OCI-LY3 (cell line): ENCODE measurements around the gene ADAP1.

Experiments
- H2AFZ ChIP-seq: fragments of 200-600, 300-600 bp; shearing (Covaris generic); 2 replicates; pipeline ENCODE4 v1.6.0; 2014; ENCODE audit warnings: antibody characterized with exemption, low read depth, low read length
- H3K27ac ChIP-seq: fragments of 200-600, 300-600 bp; sonication (generic); 2 replicates; pipeline ENCODE4 v1.5.1; 2014; ENCODE audit warnings: mild to moderate bottlenecking, low read length, moderate library complexity, mixed read lengths
- H3K27me3 ChIP-seq: fragments of 200-600, 300-600 bp; sonication (generic); 2 replicates; pipeline ENCODE4 v1.6.1; 2014; ENCODE audit warnings: low read depth, low read length, mixed read lengths
- H3K36me3 ChIP-seq: fragments of 200-600, 300-600 bp; sonication (generic); replicated peaks from 2 replicates; pipeline ENCODE3; 2014; ENCODE audit warnings: low read depth, low read length, mixed read lengths
- H3K4me1 ChIP-seq: fragments of 300-600, 200-600 bp; sonication (generic); 2 replicates; pipeline ENCODE4 v1.6.1; 2014; ENCODE audit warnings: low read length, mixed read lengths
- H3K4me2 ChIP-seq: fragments of 200-600, 300-600 bp; sonication (generic); 2 replicates; pipeline ENCODE4 v1.6.1; 2014; ENCODE audit warnings: low read length, mixed read lengths
- H3K4me3 ChIP-seq: fragments of 300-600, 200-600 bp; sonication (generic); 2 replicates; pipeline ENCODE4 v1.5.1; 2014; ENCODE audit warnings: antibody characterized with exemption, mild to moderate bottlenecking, low read length, moderate library complexity
- H3K79me2 ChIP-seq: fragments of 300-600, 200-600 bp; shearing (Covaris generic); 2 replicates; pipeline ENCODE4 v1.6.1; 2014; ENCODE audit warnings: mild to moderate bottlenecking, low read length, mixed read lengths
- H3K9ac ChIP-seq: fragments of 300-600, 200-600 bp; shearing (Covaris generic); 2 replicates; pipeline ENCODE4 v1.6.0; 2014; ENCODE audit warnings: mild to moderate bottlenecking, low read length, moderate library complexity
- H3K9me3 ChIP-seq: fragments of 200-600, 300-600 bp; shearing (Covaris generic); 2 replicates; pipeline ENCODE4 v1.6.1; 2014; ENCODE audit warnings: low read length, mixed read lengths; ENCODE audit not compliant: insufficient read depth
- H4K20me1 ChIP-seq: fragments of 200-600, 300-600 bp; sonication (generic); 2 replicates; pipeline ENCODE4 v1.6.1; 2016; ENCODE audit warnings: low read length, mixed read lengths; ENCODE audit not compliant: insufficient read depth
- EZH2phosphoT487 ChIP-seq: fragments of 200-600 bp; shearing (Covaris generic); IDR thresholded peaks from 2 replicates; pipeline ENCODE4 v1.6.1; 2018; ENCODE audit warnings: antibody characterized with exemption, mixed run types, low read depth
- TF ChIP-seq, protein P1 (sequence below): fragments of 200-600, 300-600 bp; sonication (generic); IDR thresholded peaks from 2 replicates; pipeline ENCODE4 v1.5.1; 2014; ENCODE audit warnings: antibody characterized with exemption, low read length, low read depth

ADAP1 gene

GRCh38 chr7:911791-912480 lies 42.5 kb downstream of the ADAP1 start:
- no peaks in the 10 kb centered on the region for H3K27me3 ChIP-seq
- H4K20me1 ChIP-seq: no peaks in the 10 kb centered on the region
- no peak overlapping the region for H3K9ac ChIP-seq
- peaks cover 10% of the 10 kb centered on the region for H3K4me1 ChIP-seq
- no peak overlapping the region for H3K27ac ChIP-seq
- H3K9me3 ChIP-seq: no peaks in the 10 kb centered on the region
- TF ChIP-seq, protein P1, sequence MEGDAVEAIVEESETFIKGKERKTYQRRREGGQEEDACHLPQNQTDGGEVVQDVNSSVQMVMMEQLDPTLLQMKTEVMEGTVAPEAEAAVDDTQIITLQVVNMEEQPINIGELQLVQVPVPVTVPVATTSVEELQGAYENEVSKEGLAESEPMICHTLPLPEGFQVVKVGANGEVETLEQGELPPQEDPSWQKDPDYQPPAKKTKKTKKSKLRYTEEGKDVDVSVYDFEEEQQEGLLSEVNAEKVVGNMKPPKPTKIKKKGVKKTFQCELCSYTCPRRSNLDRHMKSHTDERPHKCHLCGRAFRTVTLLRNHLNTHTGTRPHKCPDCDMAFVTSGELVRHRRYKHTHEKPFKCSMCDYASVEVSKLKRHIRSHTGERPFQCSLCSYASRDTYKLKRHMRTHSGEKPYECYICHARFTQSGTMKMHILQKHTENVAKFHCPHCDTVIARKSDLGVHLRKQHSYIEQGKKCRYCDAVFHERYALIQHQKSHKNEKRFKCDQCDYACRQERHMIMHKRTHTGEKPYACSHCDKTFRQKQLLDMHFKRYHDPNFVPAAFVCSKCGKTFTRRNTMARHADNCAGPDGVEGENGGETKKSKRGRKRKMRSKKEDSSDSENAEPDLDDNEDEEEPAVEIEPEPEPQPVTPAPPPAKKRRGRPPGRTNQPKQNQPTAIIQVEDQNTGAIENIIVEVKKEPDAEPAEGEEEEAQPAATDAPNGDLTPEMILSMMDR: no peak
- TF ChIP-seq EZH2phosphoT487: no peak
- no peak overlapping the region for H3K4me3 ChIP-seq
- H3K36me3 ChIP-seq: no peaks in the 10 kb centered on the region
- H3K4me2 ChIP-seq: no peak overlapping the region
- no peaks in the 10 kb centered on the region for H3K79me2 ChIP-seq
- H2AFZ ChIP-seq: no peak overlapping the region

DNA sequence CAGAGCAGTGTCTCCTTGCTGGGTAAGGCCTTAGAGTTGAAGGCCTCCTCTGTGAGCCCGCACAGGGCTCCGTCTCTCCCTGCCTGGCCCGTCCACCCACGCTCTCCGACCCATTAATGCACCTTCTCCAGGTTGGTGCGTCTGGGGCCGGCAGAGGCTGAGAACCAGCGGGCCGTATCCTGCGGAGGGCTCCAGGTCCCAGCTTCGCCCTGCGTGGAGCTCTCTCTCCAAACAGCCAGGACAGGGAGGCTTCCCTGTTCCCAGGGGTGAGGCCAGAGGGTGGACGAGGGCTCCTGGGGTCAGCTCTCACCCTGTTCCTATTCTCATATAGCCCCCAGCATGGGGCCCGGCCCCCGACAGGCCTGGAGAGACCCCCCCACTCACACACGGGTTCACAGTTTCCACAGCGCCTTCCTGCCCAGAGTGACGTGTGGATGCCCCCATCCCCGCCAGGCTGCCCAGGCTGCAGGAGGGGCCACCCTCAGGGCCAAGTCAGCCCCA lies 43.5 kb downstream of the ADAP1 start:
- Histone ChIP-seq H3K4me2 (no peak overlapping the region), H4K20me1 (no peaks in the 10 kb centered on the region), H3K27me3 (no peaks in the 10 kb centered on the region), H3K79me2 (no peaks in the 10 kb centered on the region), H3K9me3 (no peaks in the 10 kb centered on the region), H3K36me3 (no peaks in the 10 kb centered on the region), H3K27ac (no peak overlapping the region), H2AFZ (no peak overlapping the region), H3K4me3 (no peak overlapping the region), H3K9ac (no peak overlapping the region), H3K4me1 (peaks cover 10% of the 10 kb centered on the region)
- no peak for TF ChIP-seq EZH2phosphoT487
- TF ChIP-seq, protein P1: no peak

- Histone ChIP-seq H3K9ac (no peak overlapping the region), H3K4me2 (peak overlapping the region; percentile 75), H4K20me1 (no peaks in the 10 kb centered on the region), H3K79me2 (no peaks in the 10 kb centered on the region), H3K4me1 (peaks cover 10% of the 10 kb centered on the region), H3K27me3 (no peaks in the 10 kb centered on the region), H3K36me3 (no peaks in the 10 kb centered on the region), H2AFZ (no peak overlapping the region), H3K9me3 (no peaks in the 10 kb centered on the region), H3K4me3 (peak overlapping the region; percentile 43; the same call in 1 of the 2 replicates), H3K27ac (no peak overlapping the region)
- no peak for TF ChIP-seq EZH2phosphoT487
- TF ChIP-seq, protein P1: no peak
These were observed 44.0 kb downstream of the ADAP1 start for GRCh38 chr7:910441-910861.

- TF ChIP-seq, protein P1: no peak
- no peak for TF ChIP-seq EZH2phosphoT487
- Histone ChIP-seq H3K36me3 (no peaks in the 10 kb centered on the region), H3K9ac (no peak overlapping the region), H3K79me2 (no peaks in the 10 kb centered on the region), H3K4me2 (peak overlapping the region; percentile 75), H3K27me3 (no peaks in the 10 kb centered on the region), H4K20me1 (no peaks in the 10 kb centered on the region), H3K9me3 (no peaks in the 10 kb centered on the region), H2AFZ (no peak overlapping the region), H3K27ac (no peak overlapping the region), H3K4me3 (peak overlapping the region; percentile 43; the same call in 1 of the 2 replicates), H3K4me1 (peaks cover 10% of the 10 kb centered on the region)
These were observed 44.8 kb downstream of the ADAP1 start for GRCh38 chr7:909358-910329.
